ENCODE data around the gene TMCO5A.
"Not testable (repeated sequence)": the region's sequence is repeated elsewhere in the genome, so short reads cannot be mapped to it uniquely, and the experiment has no call there.

TMCO5A gene

DNA sequence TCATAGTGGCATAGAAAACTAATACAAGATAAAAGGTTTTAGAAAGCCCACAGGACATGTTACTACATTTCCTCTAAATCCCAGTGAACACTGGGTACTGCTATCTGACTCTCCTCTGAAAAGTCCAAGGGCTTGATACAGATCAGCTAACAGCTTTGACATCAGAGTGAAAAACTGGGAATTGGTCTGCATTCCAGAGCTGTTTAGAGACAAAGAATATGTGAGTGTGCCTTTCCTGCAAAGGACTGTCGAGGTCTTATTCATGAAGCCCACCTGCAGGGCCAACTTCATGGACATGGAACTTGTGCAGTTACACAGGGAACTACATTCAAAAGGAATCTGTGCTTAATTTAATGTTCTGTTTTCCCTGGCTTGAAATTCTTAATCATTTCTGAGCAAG is 5.2 kb upstream of the TMCO5A start:
- DNase-seq (ENCODE audit: low read depth in 1 of 2, low spot score in 1 of 2), result no peak
- in situ Hi-C loops (cut with HindIII; ENCODE audit: low pct_unique_long_range_greater_than_20kb, low sequenced_read_pairs), result no loop called here
- TF ChIP-seq JUND (IDR thresholded peaks at IDR 0.05; ENCODE audit: low read depth), result no peak

DNA sequence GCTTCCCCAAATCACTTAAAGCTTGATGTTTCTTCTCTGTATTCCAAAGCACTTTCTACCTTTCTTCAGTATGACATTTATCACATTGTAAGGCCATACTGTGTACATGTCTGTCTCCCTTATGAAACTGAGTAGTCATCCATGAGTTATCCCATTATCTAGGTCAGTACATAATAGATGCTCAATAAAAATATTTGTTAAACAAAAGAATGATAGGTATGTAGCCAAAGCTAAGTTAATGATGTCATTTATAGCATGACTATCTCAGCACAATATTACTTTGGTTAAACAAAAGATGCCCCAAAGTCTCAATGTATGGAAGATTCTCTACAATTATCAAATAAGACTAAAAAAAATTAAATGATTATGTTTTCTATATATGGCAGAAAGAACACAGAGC is 3.1 kb upstream of the TMCO5A start:
- no peak for DNase-seq (ENCODE audit: low read depth in 1 of 2, low spot score in 1 of 2)
- no peak for TF ChIP-seq JUND (IDR thresholded peaks at IDR 0.05; ENCODE audit: low read depth)
- in situ Hi-C loops (cut with HindIII; ENCODE audit: low pct_unique_long_range_greater_than_20kb, low sequenced_read_pairs), result no loop called here

DNA sequence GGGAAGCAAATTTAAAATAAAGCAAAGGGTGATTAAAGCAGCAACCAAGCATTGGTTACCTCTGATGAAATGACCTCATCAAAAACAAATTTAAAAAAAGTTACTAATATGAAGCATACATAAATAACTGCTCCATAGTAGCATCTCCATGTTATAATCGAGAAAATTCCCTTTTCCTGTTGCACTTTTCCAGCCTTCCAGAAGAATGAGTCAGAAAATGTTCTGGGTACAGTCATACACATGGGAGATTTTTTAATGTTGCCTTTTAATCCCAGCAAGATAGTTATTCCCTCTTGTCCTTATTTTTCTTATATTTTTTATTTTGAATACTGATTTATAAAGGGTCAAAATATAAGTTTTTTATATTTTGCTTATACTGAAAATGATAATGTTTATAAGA is 2.6 kb upstream of the TMCO5A start:
- TF ChIP-seq JUND (IDR thresholded peaks at IDR 0.05; ENCODE audit: low read depth), result no peak
- in situ Hi-C loops (cut with HindIII; ENCODE audit: low pct_unique_long_range_greater_than_20kb, low sequenced_read_pairs), result no loop called here
- no peak for DNase-seq (ENCODE audit: low read depth in 1 of 2, low spot score in 1 of 2)

DNA sequence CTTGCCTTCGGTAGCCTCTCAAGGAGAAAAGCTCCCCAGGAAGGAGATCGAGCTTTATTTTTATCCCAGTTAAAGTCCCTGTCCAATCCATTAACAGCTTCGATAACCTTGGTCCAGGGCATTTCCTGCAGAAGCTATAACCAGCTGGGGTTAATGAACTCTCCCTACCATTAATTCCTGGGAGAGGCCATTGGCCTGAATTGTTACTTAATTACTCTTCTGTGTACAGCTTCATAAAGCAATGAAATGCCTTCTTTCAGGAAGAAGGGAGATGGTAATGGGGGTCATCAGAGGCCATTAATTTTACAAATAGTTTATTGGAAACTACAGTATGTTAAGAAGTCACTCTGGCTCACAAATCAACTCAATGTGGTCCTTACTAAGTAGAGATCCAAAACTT is 1.9 kb upstream of the TMCO5A start:
- in situ Hi-C loops (cut with HindIII; ENCODE audit: low pct_unique_long_range_greater_than_20kb, low sequenced_read_pairs), result no loop called here
- DNase-seq (ENCODE audit: low read depth in 1 of 2, low spot score in 1 of 2), result no peak
- no peak for TF ChIP-seq JUND (IDR thresholded peaks at IDR 0.05; ENCODE audit: low read depth)

DNA sequence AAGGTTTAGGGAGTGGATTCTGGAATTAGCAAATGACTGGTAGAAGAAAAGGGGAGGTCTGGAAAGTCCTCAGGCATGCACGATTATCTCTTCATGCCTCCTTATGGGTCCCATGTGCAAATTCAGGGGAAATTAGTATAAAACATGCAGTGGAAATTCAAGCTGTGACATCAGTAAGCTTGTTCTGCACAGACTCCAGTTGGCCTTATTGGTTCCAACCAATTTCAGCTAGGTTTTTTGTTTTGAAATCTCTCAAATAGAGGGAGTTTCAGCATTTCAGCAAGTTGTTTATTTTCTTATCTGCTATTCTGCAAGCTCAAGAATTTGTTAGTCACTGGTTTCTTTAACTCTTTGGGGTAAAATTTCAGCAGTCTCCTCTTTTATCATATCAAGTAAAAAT is 774 bp upstream of the TMCO5A start:
- in situ Hi-C loops (cut with HindIII; ENCODE audit: low pct_unique_long_range_greater_than_20kb, low sequenced_read_pairs), result no loop called here
- TF ChIP-seq JUND (IDR thresholded peaks at IDR 0.05; ENCODE audit: low read depth), result no peak
- DNase-seq (ENCODE audit: low read depth in 1 of 2, low spot score in 1 of 2), result no peak

DNA sequence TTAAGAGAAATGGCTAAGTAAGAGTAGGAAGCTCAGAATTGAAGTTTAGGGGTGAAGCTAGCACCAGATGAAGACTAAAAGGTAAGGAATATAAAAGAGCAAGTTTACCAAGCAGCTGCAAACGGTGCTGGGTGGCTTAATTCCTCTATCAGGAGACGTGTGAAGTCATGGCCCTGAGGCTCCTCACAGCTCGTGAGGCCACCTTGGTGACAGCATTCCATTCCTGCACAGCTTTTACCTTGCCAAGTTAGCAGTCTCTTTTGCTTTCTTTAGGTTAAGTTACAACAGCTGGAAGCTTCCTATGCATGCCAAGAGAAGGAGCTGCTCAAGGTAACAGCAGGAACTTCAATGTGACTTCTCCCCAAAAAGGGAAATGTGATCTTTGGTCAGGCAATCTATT is 6.4 kb downstream of the TMCO5A start:
- TF ChIP-seq JUND (IDR thresholded peaks at IDR 0.05; ENCODE audit: low read depth), result no peak
- in situ Hi-C loops (cut with HindIII; ENCODE audit: low pct_unique_long_range_greater_than_20kb, low sequenced_read_pairs), result no loop called here
- peak; percentile 10 to 70 for DNase-seq (ENCODE audit: low read depth in 1 of 2, low spot score in 1 of 2)

DNA sequence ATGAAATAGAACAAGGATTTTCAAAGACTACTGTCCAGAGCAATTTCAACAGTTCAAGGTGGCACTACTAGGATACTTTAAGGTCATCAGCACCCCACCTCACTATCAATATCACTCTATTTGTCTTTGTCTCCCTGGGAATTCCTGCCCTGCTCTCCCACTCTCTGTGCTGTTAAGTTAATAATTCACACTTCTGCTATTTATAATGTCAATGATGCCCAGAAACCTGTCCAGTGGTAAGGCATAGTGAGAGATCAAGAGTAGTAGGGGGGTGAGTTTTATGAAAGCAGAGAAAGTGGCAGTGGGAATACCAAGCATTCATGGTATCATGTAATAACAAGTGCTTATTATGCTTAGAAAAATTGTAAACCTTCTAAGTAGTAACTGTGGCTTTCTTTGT is 7.3 kb downstream of the TMCO5A start:
- no peak for DNase-seq (ENCODE audit: low read depth in 1 of 2, low spot score in 1 of 2)
- in situ Hi-C loops (cut with HindIII; ENCODE audit: low pct_unique_long_range_greater_than_20kb, low sequenced_read_pairs), result no loop called here
- no peak for TF ChIP-seq JUND (IDR thresholded peaks at IDR 0.05; ENCODE audit: low read depth)

DNA sequence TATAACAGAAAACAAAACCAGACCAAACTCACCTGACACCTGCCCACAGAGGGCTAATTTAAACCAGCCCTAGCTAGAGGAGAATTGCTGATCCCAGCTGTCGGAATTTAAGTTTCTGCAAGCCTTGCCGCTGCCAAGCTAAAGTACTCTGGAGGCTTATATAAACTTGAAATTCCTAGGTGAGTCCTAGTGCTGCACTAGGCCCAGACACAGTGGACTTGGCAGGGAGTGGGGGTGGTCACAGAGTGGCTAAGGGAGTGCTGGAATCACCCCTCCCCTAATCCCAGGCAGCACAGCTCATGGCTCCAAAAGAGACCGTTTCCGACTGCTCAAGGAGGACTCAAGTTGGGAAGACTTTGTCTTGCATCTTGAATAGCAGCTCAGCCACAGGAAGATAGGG is 17.6 kb downstream of the TMCO5A start:
- DNase-seq (ENCODE audit: low read depth in 1 of 2, low spot score in 1 of 2), result no peak
- in situ Hi-C loops (cut with HindIII; ENCODE audit: low pct_unique_long_range_greater_than_20kb, low sequenced_read_pairs), result no loop called here
- no peak for TF ChIP-seq JUND (IDR thresholded peaks at IDR 0.05; ENCODE audit: low read depth)

DNA sequence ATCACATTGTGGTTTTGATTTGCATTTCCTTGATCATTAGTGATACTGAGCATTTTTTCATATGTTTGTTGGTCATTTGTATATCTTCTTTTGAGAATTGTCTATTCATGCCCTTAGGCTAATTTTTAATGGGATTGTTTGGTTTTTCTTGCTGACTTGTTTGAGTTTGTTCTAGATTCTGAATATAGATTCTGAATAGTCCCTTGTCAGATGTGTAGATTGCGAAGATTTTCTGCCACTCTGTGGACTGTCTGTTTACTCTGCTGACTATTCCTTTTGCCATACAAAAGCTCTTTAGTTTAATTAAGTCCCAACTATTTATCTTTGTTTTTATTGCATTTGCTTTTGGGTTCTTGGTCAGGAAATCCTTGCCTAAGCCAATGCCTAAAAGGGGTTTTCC is 26.3 kb downstream of the TMCO5A start:
- DNase-seq (ENCODE audit: low read depth in 1 of 2, low spot score in 1 of 2), result peak in 1 of 2 experiments; percentile 69
- in situ Hi-C loops (cut with HindIII; ENCODE audit: low pct_unique_long_range_greater_than_20kb, low sequenced_read_pairs), result not testable (repeated sequence)
- 0 out of 2 replicates have a peak, but pooled peaks have one; percentile 35 for TF ChIP-seq JUND (IDR thresholded peaks at IDR 0.05; ENCODE audit: low read depth)

DNA sequence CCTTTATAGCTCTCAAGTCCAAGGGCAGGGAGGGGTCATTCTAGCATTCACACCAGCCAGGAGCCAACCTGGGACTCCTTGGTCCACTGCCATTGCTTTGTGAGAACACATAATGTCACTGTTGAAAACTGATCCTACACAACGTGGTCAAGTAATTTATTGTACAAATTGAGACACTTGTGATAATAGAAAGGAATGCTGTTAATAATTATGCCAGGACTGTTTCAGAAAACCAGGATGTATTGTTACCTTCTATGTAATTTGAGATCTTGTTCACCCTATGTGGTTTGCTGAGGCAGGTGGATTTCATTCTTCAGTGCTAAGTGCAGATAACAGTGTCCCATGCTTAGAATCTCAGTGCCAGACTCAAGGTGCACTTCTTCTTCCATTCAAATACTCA is 33.3 kb downstream of the TMCO5A start:
- in situ Hi-C loops (cut with HindIII; ENCODE audit: low pct_unique_long_range_greater_than_20kb, low sequenced_read_pairs), result no loop called here
- no peak for DNase-seq (ENCODE audit: low read depth in 1 of 2, low spot score in 1 of 2)
- TF ChIP-seq JUND (IDR thresholded peaks at IDR 0.05; ENCODE audit: low read depth), result no peak

DNA sequence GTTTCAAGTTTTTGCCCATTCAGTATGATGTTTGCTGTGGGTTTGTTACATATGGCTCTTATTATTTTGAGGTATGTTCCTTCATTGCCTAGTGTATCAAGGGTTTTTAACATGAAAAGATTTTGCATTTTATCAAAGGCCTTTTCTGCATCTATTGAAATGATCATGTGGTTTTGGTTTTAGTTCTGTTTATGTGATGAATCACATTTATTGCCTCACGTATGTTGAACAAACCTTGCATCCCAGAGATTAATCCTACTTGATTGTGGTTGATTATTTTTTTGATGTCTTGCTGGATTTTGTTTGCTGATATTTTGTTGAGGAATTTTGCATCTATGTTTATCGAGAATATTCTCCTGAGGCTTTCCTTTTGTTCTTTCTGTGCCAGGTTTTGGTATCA is 39.4 kb downstream of the TMCO5A start:
- in situ Hi-C loops (cut with HindIII; ENCODE audit: low pct_unique_long_range_greater_than_20kb, low sequenced_read_pairs), result no loop called here
- no peak for TF ChIP-seq JUND (IDR thresholded peaks at IDR 0.05; ENCODE audit: low read depth)
- no peak for DNase-seq (ENCODE audit: low read depth in 1 of 2, low spot score in 1 of 2)

DNA sequence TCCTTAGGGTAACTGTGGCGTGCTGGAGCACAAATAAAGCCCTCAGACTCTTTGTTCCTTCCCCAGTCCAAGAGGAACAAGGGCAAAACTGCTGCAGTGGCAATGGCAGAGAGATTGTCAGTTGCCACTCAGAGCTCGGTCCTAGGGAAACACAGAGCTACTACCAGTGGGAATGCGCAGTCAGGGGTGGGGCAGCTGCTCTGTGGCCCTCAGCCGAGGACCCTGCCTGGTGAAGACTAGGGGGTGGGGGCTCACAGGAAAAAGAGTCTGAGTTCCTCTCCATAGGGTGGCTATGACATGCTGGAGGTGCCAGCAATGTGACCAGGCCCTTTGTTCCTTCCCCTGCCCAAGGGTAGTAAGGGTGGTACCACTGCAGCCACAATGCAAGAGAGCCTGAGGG is 43.8 kb downstream of the TMCO5A start:
- no peak for DNase-seq (ENCODE audit: low read depth in 1 of 2, low spot score in 1 of 2)
- no peak for TF ChIP-seq JUND (IDR thresholded peaks at IDR 0.05; ENCODE audit: low read depth)
- in situ Hi-C loops (cut with HindIII; ENCODE audit: low pct_unique_long_range_greater_than_20kb, low sequenced_read_pairs), result no loop called here

DNA sequence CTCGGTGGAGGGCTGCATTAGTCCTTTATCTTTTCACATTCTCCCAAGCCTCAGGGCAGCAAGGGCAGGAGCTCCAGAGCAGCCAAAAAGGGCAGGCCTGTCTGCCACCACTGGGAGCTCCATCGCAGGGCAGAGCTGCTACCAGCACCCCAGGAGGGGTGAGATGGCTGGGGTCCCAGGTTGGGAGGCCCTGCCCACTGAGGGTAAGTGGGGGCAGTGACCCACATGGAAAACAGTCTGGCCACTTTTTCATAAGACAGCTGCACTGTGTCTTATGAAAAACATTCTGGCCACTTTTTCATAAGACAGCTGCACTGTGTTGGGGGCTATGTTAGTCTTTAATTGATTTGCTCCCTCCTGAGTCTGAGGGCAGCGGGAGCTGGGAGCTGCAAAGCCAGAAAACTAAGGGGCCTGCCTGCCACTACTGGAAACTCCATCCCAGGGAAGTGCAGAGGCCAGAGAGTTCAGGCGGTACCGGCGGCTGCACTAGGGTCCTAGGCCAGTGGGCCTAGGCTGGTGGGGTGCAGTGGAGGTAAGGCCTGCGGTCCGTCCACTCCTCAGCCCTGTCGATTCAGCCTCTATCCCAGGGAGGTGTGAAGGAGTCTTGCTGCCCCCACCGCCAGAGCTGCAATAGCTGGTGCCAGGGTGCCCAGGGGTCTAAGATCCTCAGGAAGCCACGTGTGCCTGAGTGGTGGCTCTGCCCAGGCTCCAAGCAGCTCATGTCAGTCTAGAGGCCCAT is 45.4 kb downstream of the TMCO5A start:
- no peak for TF ChIP-seq JUND (IDR thresholded peaks at IDR 0.05; ENCODE audit: low read depth)
- in situ Hi-C loops (cut with HindIII; ENCODE audit: low pct_unique_long_range_greater_than_20kb, low sequenced_read_pairs), result no loop called here
- no peak for DNase-seq (ENCODE audit: low read depth in 1 of 2, low spot score in 1 of 2)

DNA sequence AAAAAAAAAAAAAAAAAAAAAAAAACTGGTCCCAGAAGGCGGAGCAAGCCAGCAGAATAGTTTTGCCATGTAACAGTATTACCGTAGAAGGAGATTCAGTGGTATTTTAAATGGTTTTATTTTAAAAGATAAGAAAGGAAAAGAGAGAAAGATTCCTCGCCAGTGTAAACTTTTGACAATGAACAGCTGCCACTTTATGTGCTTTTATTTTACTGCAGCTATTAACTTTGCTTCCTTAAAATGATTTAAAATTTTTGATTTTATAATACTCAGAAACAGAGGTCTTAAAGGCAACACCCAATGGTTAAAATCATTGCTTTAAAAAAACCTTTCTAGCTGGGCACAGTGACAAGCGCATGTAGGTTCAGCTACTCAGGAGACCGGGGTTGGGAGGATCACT is 46.8 kb downstream of the TMCO5A start:
- in situ Hi-C loops (cut with HindIII; ENCODE audit: low pct_unique_long_range_greater_than_20kb, low sequenced_read_pairs), result no loop called here
- no peak for DNase-seq (ENCODE audit: low read depth in 1 of 2, low spot score in 1 of 2)
- no peak for TF ChIP-seq JUND (IDR thresholded peaks at IDR 0.05; ENCODE audit: low read depth)
